ENCODE results near the gene CPEB3. TPM values are rescaled to one million over a fixed set of nuclear protein-coding genes. Genes with fewer than 3 reads are reported as not detected.
"Not testable (repeated sequence)": the region's sequence is repeated elsewhere in the genome, so short reads cannot be mapped to it uniquely, and the experiment has no call there.

Gene CPEB3
- total and polyA plus RNA-seq, 8 donors = 2.1 to 7.0 (median 4.4) TPM

DNA sequence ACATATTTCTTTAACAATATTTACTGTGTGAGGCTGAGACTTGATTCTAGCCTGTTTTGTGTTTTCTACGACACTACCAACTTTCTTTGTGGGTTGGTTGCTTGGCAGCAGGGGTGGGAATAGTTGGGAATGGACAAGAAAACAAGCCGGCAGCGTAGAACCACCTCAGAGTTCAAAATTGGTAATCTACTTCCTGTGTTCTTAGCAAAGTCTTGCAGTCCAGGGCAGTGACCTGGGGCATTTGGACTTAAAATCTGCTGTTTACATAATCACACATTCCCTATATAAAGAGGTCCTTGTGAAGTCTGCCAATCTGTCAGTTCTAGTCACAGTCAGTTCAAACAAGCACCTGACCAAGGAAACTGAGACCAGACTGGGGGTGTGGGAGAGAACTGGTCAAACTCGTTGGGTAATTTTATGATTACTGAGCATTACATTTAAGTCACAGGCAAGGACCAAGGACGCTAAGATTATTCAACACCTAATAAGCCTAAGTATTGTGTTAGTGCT lies 167.9 kb downstream of the CPEB3 start:
- Histone ChIP-seq H3K4me1 (peaks cover 40 to 57% (median 52%) of the 10 kb centered on the region in 3 donors), H3K9me3 (no peaks in the 10 kb centered on the region), H3K27ac (peak overlapping the region; percentile 49 to 87 (median 82)), H3K36me3 (no peaks in the 10 kb centered on the region), H3K4me3 (peak overlapping the region in 1 of 4 donors; percentile 5), H3K27me3 (no peaks in the 10 kb centered on the region)
- 9 to 12% methylated on average over 5 of the region's 5 CpGs for WGBS, 2 donors
- FAIRE-seq = no peak
- ATAC-seq = peak; percentile 68 to 77 (median 73)
- intact Hi-C loops (cut with DNase I) = no loop called here
- TF ChIP-seq, protein P1, sequence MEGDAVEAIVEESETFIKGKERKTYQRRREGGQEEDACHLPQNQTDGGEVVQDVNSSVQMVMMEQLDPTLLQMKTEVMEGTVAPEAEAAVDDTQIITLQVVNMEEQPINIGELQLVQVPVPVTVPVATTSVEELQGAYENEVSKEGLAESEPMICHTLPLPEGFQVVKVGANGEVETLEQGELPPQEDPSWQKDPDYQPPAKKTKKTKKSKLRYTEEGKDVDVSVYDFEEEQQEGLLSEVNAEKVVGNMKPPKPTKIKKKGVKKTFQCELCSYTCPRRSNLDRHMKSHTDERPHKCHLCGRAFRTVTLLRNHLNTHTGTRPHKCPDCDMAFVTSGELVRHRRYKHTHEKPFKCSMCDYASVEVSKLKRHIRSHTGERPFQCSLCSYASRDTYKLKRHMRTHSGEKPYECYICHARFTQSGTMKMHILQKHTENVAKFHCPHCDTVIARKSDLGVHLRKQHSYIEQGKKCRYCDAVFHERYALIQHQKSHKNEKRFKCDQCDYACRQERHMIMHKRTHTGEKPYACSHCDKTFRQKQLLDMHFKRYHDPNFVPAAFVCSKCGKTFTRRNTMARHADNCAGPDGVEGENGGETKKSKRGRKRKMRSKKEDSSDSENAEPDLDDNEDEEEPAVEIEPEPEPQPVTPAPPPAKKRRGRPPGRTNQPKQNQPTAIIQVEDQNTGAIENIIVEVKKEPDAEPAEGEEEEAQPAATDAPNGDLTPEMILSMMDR (IDR thresholded peaks at IDR 0.05) = no peak
- DNase-seq = peak in 4 of 6 donors; percentile 41 to 77 (median 63)

DNA sequence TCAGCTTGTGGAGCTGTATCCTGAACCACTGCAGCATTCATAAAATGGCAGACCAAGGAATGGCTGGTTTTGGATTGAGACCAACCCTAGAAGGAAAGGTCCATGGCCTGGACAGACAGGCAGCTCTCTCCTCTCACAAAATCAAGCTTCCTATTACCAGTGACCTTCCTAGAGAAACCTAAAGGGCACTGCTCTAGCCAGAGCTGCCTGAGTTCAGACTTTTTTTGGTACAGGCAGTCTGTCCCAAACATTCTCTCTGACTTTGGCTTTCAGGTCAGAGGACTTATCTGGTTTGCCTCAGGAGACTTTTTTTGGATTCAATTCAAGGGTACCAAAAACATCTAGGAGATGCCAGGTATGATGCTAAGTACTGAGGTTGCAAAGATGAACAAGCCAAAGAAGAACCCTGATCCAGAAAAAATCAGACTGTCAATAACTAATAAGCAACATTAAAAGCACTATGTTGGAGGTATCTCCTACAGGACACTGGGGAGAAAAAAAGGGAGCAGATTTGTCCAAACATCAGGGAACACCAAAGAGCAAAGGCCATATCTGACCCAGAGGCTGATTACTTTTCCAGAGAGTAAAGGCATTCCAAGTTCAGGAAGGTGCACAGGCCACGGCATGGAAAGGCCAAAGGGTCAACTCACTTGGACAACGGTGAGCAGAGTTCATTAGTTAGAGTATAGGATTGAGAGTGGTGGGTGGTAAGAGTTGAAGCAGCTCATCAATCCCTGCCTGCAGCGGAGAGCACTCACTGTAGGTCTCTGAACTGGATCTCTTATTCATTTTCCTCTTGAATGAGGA lies 169.0 kb downstream of the CPEB3 start:
- no peak overlapping the region for H3K4me3 ChIP-seq
- TF ChIP-seq, protein P1 (IDR thresholded peaks at IDR 0.05) = no peak
- DNase-seq = no peak
- no peaks in the 10 kb centered on the region for H3K27me3 ChIP-seq
- ATAC-seq = peak in 2 of 4 donors; percentile 0 to 1
- no peaks in the 10 kb centered on the region for H3K9me3 ChIP-seq
- WGBS, 2 donors = 37 to 39% methylated on average over 3 of the region's 3 CpGs
- peak overlapping the region; percentile 4 to 87 (median 58) for H3K27ac ChIP-seq
- intact Hi-C loops (cut with DNase I) = no loop called here
- no peaks in the 10 kb centered on the region for H3K36me3 ChIP-seq
- FAIRE-seq = no peak
- peaks cover 40 to 58% (median 56%) of the 10 kb centered on the region in 3 donors for H3K4me1 ChIP-seq

DNA sequence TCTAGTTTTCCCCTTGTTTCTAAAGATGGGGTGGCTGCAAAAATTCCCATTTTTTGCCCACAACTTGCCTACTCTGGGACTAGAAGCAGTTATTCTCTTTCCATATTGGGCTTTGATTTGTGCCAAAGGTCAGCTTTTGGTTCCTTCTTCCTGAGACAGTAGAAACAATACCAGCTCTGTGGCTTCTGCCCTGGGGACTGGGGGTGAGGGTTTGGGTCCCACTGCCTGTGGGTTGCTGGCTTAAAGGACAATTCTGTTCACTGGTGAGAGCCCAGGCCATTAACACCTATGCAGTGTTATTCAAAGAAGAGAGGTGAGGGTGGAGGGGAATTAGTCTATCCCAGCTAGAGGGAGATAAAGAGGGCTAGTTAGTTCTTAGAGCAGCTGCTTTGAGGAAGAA lies 171.5 kb downstream of the CPEB3 start:
- Histone ChIP-seq H3K36me3 (no peaks in the 10 kb centered on the region), H3K9me3 (no peaks in the 10 kb centered on the region), H3K4me1 (peaks cover 23 to 43% (median 42%) of the 10 kb centered on the region in 3 donors), H3K4me3 (no peak overlapping the region), H3K27me3 (no peaks in the 10 kb centered on the region), H3K27ac (no peak overlapping the region)
- ATAC-seq (no peak), DNase-seq (no peak), FAIRE-seq (no peak)
- intact Hi-C loops (cut with DNase I) = no loop called here
- TF ChIP-seq, protein P1 (IDR thresholded peaks at IDR 0.05) = no peak

DNA sequence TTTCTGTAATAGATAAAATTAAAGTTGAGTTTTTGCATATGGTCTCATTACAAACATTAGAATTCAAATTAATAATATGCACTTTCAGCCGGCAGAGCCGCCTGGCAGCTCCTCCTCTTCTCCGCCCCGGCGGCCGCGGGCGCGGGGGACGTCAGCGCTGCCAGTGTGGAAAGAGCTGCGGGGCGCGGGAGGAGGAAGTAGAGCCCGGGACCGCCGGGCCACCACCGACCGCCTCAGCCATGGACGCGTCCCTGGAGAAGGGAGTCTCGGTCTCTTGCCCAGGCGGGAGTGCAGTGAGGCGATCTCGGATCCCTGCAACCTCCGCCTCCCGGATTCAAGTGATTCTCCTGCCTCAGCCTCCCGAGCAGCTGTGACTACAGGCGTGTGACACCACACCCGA lies 176.0 kb downstream of the CPEB3 start:
- H3K27ac ChIP-seq = peak overlapping the region in 3 of 4 donors; percentile 33 to 76 (median 44)
- WGBS, 2 donors = 74 to 85% methylated on average over 27 to 29 of the region's 30 CpGs
- H3K36me3 ChIP-seq; intact Hi-C loops (cut with DNase I); FAIRE-seq; H3K9me3 ChIP-seq; H3K27me3 ChIP-seq: not testable (repeated sequence)
- peaks cover 21 to 43% (median 27%) of the 10 kb centered on the region in 3 donors for H3K4me1 ChIP-seq
- ATAC-seq (peak; percentile 12 to 75 (median 62)), DNase-seq (peak in 5 of 6 donors; percentile 17 to 67 (median 31))
- peak overlapping the region in 1 of 4 donors; percentile 30 for H3K4me3 ChIP-seq

DNA sequence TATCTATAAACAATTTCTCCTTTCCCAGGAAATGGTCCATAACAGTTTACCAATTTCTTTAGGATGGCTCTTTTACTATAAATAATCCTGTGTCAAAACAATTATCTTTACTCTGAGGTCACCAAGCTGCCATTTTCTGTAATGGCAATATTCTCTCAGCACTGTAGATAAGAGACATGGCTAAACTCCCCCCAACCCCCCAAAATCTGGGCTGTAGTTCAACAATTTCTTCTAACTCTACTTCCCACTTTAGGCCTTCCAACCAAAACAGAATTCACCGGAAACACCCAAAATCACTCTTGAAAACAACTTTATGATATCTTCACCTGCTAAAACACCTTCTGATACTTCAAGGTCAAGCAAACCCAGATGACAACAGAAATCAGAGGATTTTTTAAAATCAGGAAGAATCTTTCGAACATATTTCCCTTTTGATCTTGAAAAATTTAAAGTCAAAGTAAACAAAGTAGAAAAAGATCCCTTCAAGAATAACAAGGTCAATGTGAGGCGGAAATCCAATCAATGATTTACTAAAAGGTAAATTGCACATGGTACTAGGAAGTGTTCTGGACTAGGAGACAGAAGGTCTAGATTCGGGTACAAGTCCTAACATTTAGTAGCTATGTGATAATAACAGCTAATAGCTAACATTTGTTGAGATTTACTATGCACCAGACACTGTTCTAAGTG lies 176.8 kb downstream of the CPEB3 start:
- H3K4me3 ChIP-seq = no peak overlapping the region
- TF ChIP-seq, protein P1 (IDR thresholded peaks at IDR 0.05) = no peak
- ATAC-seq (peak; percentile 71 to 82 (median 79)), FAIRE-seq (no peak), DNase-seq (no peak)
- intact Hi-C loops (cut with DNase I) = no loop called here
- WGBS, 2 donors = 17 to 19% methylated on average over 4 of the region's 4 CpGs
- H3K27me3 ChIP-seq = no peaks in the 10 kb centered on the region
- H3K27ac ChIP-seq = peak overlapping the region in 2 of 4 donors; percentile 44 to 76
- H3K36me3 ChIP-seq = no peaks in the 10 kb centered on the region
- no peaks in the 10 kb centered on the region for H3K9me3 ChIP-seq
- H3K4me1 ChIP-seq = peaks cover 21 to 43% (median 27%) of the 10 kb centered on the region in 3 donors

Measured in pancreas (tissue), 10 donors.